ENCODE results near the gene TK1.

Gene TK1

DNA sequence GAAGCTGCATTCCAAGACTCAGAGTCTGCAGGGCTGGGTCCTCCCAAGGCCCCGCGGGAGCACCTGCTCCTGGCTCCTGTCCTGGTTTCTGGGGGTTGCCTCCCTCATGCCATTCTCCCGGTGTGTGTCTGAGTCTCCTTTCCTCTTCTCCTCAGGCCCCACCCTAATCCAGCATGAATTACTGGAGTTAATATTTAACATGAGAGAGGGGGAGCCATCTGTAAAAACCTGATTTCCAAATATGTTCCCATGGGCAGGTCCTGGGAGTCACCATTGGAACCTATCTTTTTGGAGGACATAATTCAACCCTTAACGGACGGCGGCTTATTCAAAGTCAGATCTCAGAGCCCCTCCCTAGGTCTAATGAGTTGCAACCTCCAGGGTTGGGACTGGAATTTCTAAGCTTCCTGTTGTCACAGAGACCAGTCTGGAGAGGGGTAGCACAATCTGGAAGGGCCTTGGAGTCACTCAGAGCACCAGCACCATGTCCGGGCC is 35.3 kb downstream of the TK1 start:
- Histone ChIP-seq H3K9me3 (ENCODE audit: control insufficient read depth in 2 of 2, low read length in 2 of 2) (no peaks in the 10 kb centered on the region), H3K27me3 (ENCODE audit: control insufficient read depth in 2 of 2, insufficient read depth in 2 of 2, low read length in 2 of 2) (no peaks in the 10 kb centered on the region), H3K27ac (ENCODE audit: low read depth in 2 of 2, low read length in 2 of 2) (peak overlapping the region; percentile 77 to 80), H3K4me3 (ENCODE audit: low read length in 2 of 2) (no peak overlapping the region), H3K4me1 (ENCODE audit: control insufficient read depth in 2 of 2, insufficient read depth in 2 of 2, low read length in 2 of 2) (peaks cover 42 to 43% of the 10 kb centered on the region in 2 donors), H3K36me3 (ENCODE audit: control insufficient read depth in 2 of 2, insufficient read depth in 2 of 2, low read length in 2 of 2) (no peaks in the 10 kb centered on the region), H3K9ac (ENCODE audit: low read depth in 1 of 2, low read length in 2 of 2) (peak overlapping the region in 1 of 2 donors; percentile 31)

DNA sequence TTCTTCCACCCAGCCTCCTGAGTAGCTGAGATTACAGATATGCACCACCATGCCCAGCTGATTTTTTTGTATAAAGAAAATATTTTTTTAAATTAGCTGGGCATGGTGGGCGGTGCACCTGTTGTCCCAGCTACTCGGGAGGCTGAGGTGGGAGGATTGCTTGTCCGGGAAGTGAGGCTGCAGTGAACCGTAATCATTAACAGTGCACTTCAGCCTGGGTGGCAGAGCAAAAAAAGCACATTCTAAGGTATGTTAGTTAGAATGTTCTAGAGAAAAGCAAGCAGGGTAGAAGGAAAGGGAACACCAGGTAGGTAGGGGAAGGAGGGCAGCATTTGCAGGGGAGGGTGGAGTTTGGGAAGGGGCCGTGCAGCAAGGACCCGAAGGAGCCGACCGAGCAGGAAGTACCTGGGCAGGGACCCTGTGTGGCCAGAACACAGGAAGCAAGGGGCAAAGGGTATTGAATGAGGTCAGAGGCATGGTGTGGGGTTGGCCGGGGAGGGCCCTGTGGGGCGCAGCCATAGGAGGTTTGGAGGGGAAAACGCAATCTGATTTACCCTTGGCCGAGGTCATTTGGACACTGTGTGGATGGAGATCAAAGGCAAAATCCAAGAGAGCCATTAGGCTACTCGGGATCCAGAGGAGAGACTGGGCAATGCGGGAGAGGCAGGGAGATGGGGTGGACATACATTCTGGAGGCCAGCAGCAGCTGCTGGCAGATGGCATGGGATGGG is 38.4 kb downstream of the TK1 start:
- Histone ChIP-seq H3K9me3 (ENCODE audit: control insufficient read depth in 2 of 2, low read length in 2 of 2) (no peaks in the 10 kb centered on the region), H3K36me3 (ENCODE audit: control insufficient read depth in 2 of 2, insufficient read depth in 2 of 2, low read length in 2 of 2) (no peaks in the 10 kb centered on the region), H3K4me1 (ENCODE audit: control insufficient read depth in 2 of 2, insufficient read depth in 2 of 2, low read length in 2 of 2) (peaks cover 59 to 60% of the 10 kb centered on the region in 2 donors), H3K27ac (ENCODE audit: low read depth in 2 of 2, low read length in 2 of 2) (peak overlapping the region in 1 of 2 donors; percentile 52), H3K4me3 (ENCODE audit: low read length in 2 of 2) (no peak overlapping the region), H3K9ac (ENCODE audit: low read depth in 1 of 2, low read length in 2 of 2) (peak overlapping the region; percentile 32 to 38), H3K27me3 (ENCODE audit: control insufficient read depth in 2 of 2, insufficient read depth in 2 of 2, low read length in 2 of 2) (no peaks in the 10 kb centered on the region)

DNA sequence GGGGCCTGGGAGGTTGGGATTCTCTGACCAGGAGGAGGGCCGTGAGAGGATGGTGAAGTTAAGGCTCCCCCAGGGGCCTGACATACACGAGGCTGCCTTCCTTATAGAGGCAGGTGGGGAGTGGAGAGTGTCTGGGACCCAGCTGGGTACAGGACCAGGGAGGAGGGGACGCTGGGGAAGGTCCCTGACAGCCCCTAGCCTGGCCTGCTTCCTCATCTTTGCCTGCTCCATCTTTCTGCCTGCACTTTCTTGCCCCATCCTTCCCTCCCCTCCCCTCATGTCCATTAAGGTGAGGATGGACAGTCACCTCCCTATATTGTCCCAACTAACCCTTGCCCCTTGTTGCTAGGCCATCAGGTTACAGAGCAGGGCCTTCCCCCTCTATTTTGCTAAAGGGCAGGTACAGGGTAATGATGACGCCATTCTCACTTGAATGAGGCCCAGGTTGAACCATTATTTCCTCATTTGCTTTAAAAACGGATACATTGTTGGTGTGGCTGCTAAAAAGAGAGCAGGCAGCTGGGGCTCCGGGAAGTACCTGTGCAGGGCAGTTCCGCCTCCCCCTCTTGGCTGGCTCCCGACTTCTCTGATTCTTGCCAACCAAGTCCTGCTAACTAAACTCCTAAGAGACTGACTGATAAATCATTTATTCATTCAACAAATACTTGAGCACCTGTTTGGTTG is 39.4 kb downstream of the TK1 start:
- peaks cover 60 to 61% of the 10 kb centered on the region in 2 donors for H3K4me1 ChIP-seq (ENCODE audit: control insufficient read depth in 2 of 2, insufficient read depth in 2 of 2, low read length in 2 of 2)
- H3K36me3 ChIP-seq (ENCODE audit: control insufficient read depth in 2 of 2, insufficient read depth in 2 of 2, low read length in 2 of 2) = no peaks in the 10 kb centered on the region
- H3K27ac ChIP-seq (ENCODE audit: low read depth in 2 of 2, low read length in 2 of 2) = peak overlapping the region; percentile 45 to 52
- H3K9me3 ChIP-seq (ENCODE audit: control insufficient read depth in 2 of 2, low read length in 2 of 2) = no peaks in the 10 kb centered on the region
- no peaks in the 10 kb centered on the region for H3K27me3 ChIP-seq (ENCODE audit: control insufficient read depth in 2 of 2, insufficient read depth in 2 of 2, low read length in 2 of 2)
- H3K9ac ChIP-seq (ENCODE audit: low read depth in 1 of 2, low read length in 2 of 2) = peak overlapping the region; percentile 44 to 56
- H3K4me3 ChIP-seq (ENCODE audit: low read length in 2 of 2) = no peak overlapping the region

DNA sequence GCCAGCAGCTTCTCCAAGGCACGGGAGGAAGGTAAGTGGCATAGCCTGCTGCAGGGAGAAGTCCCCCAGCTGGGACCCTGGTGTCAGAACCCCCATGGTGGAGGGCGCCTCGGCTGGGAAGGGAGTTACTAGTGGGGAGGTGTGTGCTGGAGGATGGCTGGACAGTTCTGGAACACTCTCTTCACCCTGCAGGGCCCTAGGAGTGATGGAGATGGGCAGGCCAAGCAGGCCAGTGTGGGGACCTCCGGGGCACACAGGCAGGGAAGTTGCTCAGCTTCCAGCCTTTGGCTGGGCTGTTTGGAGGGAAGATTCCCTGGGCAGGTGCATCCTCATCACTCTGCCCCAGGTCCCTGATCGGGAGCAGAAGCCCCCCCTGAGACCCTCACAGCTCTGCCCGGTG is 40.0 kb downstream of the TK1 start:
- no peak overlapping the region for H3K4me3 ChIP-seq (ENCODE audit: low read length in 2 of 2)
- peaks cover 62 to 63% of the 10 kb centered on the region in 2 donors for H3K4me1 ChIP-seq (ENCODE audit: control insufficient read depth in 2 of 2, insufficient read depth in 2 of 2, low read length in 2 of 2)
- no peaks in the 10 kb centered on the region for H3K9me3 ChIP-seq (ENCODE audit: control insufficient read depth in 2 of 2, low read length in 2 of 2)
- H3K27me3 ChIP-seq (ENCODE audit: control insufficient read depth in 2 of 2, insufficient read depth in 2 of 2, low read length in 2 of 2) = no peaks in the 10 kb centered on the region
- H3K9ac ChIP-seq (ENCODE audit: low read depth in 1 of 2, low read length in 2 of 2) = peak overlapping the region in 1 of 2 donors; percentile 56
- no peaks in the 10 kb centered on the region for H3K36me3 ChIP-seq (ENCODE audit: control insufficient read depth in 2 of 2, insufficient read depth in 2 of 2, low read length in 2 of 2)
- peak overlapping the region; percentile 45 to 52 for H3K27ac ChIP-seq (ENCODE audit: low read depth in 2 of 2, low read length in 2 of 2)

DNA sequence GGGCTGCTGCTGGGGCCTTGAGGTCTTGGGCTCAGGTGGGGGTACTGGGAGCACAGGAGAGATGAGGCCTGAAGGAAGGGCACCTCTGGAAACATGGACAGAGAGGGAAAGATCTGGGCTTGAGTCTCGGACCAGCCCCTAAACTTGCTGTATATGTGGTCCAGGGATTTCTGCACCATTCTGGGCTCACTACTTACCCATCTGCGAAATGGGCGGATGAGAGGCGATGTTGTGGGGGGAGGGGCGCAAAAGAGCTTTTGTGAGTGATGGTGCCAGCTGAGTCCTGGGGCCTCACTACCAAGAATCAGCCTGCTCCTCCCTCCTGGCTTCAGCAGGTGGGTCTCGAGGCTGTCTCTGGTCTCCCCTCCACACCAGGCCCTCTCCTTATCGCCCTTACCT is 40.4 kb downstream of the TK1 start:
- peaks cover 63% of the 10 kb centered on the region in 2 donors for H3K4me1 ChIP-seq (ENCODE audit: control insufficient read depth in 2 of 2, insufficient read depth in 2 of 2, low read length in 2 of 2)
- peak overlapping the region in 1 of 2 donors; percentile 52 for H3K27ac ChIP-seq (ENCODE audit: low read depth in 2 of 2, low read length in 2 of 2)
- no peaks in the 10 kb centered on the region for H3K36me3 ChIP-seq (ENCODE audit: control insufficient read depth in 2 of 2, insufficient read depth in 2 of 2, low read length in 2 of 2)
- no peaks in the 10 kb centered on the region for H3K27me3 ChIP-seq (ENCODE audit: control insufficient read depth in 2 of 2, insufficient read depth in 2 of 2, low read length in 2 of 2)
- H3K4me3 ChIP-seq (ENCODE audit: low read length in 2 of 2) = no peak overlapping the region
- H3K9ac ChIP-seq (ENCODE audit: low read depth in 1 of 2, low read length in 2 of 2) = no peak overlapping the region
- no peaks in the 10 kb centered on the region for H3K9me3 ChIP-seq (ENCODE audit: control insufficient read depth in 2 of 2, low read length in 2 of 2)

DNA sequence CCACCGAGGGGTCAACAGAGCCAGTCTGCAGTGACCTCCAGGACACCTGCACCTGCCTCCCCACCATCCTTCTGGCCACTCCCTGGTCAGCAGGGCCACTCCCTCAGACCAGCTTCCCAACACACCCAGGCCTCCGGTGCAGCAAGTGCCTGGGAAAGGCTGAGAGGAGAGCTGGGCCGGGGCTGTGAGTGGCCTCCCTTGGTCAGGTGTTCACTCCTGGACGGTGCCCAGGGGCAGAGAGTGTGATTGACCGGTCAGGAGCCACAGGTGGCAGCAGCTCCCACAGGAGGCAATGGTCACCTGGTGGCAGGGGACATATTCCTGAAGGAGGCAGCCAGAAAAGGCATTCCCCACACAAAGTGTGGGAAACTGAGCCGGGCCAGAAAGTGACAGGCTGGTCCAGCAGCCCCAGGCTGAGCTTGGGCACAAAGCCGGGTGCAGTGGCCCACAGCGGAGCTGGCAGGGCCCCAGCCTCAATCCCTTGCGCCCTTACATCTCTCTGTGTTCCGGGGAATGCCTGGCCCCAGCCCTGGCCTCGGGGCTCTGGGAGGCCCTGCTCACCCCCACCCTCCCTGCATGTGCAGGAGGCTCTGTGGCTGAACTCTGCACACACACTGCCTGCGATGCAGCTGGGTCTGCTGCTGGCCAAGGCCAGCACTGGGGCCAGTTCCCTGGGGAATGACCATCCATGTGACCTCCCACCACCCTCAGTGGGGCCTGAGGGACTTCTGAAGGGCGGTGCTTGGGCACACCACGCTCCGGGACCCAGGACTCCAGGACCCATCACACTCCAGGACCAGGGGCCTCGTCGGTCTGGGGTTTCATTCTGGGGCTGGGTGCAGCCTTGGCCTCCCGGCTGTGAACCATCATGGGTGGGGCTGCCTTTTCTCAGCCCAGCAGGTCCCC is 41.9 kb downstream of the TK1 start:
- H3K36me3 ChIP-seq (ENCODE audit: control insufficient read depth in 2 of 2, insufficient read depth in 2 of 2, low read length in 2 of 2) = no peaks in the 10 kb centered on the region
- peaks cover 58% of the 10 kb centered on the region in 2 donors for H3K4me1 ChIP-seq (ENCODE audit: control insufficient read depth in 2 of 2, insufficient read depth in 2 of 2, low read length in 2 of 2)
- peak overlapping the region; percentile 26 to 54 for H3K9ac ChIP-seq (ENCODE audit: low read depth in 1 of 2, low read length in 2 of 2)
- no peaks in the 10 kb centered on the region for H3K9me3 ChIP-seq (ENCODE audit: control insufficient read depth in 2 of 2, low read length in 2 of 2)
- H3K27ac ChIP-seq (ENCODE audit: low read depth in 2 of 2, low read length in 2 of 2) = peak overlapping the region; percentile 81 to 87
- peak overlapping the region in 1 of 2 donors; percentile 44 for H3K4me3 ChIP-seq (ENCODE audit: low read length in 2 of 2)
- H3K27me3 ChIP-seq (ENCODE audit: control insufficient read depth in 2 of 2, insufficient read depth in 2 of 2, low read length in 2 of 2) = no peaks in the 10 kb centered on the region

DNA sequence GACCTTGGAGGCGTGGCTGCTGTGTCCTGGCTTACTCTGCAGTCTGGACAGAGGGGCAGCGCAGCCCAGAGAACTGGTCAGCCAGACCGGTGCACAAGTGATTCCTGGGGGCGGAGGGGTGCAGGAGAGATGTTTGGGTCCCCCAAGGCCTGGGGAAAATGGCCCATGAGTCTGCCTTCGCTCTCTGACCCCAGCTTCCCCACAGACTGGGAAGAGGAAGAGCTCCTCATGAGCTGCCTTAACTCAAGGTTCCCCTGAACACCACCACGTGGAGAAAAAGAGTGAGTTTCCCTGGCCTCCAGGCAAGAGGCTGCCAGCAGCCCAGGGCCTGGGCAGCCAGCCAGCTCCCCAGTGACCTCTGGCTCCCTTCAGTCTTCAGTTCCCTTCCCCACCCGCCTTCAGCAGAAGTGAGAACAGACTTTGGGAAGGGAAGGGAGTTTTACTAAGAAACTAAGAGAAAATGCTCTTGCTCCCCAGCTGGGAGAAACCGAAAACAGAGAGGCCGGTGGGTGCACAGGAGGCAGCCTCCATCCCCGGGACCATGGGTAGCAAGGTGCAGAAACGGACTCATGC is 42.6 kb downstream of the TK1 start:
- peak overlapping the region; percentile 81 to 87 for H3K27ac ChIP-seq (ENCODE audit: low read depth in 2 of 2, low read length in 2 of 2)
- H3K9me3 ChIP-seq (ENCODE audit: control insufficient read depth in 2 of 2, low read length in 2 of 2) = no peaks in the 10 kb centered on the region
- peak overlapping the region; percentile 26 to 54 for H3K9ac ChIP-seq (ENCODE audit: low read depth in 1 of 2, low read length in 2 of 2)
- no peaks in the 10 kb centered on the region for H3K36me3 ChIP-seq (ENCODE audit: control insufficient read depth in 2 of 2, insufficient read depth in 2 of 2, low read length in 2 of 2)
- peak overlapping the region in 1 of 2 donors; percentile 44 for H3K4me3 ChIP-seq (ENCODE audit: low read length in 2 of 2)
- H3K27me3 ChIP-seq (ENCODE audit: control insufficient read depth in 2 of 2, insufficient read depth in 2 of 2, low read length in 2 of 2) = no peaks in the 10 kb centered on the region
- peaks cover 58 to 59% of the 10 kb centered on the region in 2 donors for H3K4me1 ChIP-seq (ENCODE audit: control insufficient read depth in 2 of 2, insufficient read depth in 2 of 2, low read length in 2 of 2)

DNA sequence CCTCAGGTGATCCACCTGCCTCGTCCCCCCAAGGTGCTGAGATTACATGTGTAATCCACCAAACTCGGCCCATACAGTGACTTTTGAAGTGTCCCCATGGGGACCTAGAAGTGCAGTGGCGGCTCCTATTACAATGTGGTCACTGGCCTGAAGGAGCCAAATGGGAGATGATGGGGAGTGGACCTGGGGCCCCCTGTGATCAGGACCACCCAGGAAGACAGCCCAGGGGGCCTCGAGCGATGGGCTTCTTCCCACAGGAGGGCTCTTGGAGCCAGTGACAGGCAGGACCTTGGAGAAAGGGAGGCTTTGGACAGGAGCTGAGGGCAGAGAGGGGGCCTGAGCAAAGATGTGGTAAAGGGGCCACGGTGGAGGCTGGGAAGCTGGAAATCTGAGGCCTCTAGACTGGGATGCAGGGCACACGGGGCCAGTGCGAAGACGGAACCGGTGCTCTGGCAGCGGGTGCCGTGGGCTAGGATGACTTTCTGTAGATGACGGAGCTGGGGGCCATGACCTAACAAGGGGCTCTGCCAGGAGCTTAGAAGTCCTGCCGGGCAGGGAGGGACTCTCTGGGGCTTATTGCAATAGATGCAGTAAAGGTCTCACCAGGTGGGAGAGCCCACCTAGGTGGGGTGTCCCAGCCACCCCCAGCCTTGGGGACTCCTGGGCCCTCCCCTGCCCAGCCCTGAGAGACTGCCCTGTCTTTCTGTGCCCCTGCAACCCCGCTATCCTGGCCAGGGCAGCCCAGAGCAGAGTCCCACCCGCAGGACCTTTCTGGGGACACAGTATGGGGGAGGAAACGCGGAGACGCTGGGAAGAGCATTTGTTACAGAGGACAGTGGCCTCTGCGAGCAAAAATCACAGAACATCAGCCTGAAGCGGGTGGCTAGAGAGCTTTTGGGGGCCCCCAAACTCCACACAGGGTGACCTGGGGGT is 43.4 kb downstream of the TK1 start:
- Histone ChIP-seq H3K36me3 (ENCODE audit: control insufficient read depth in 2 of 2, insufficient read depth in 2 of 2, low read length in 2 of 2) (no peaks in the 10 kb centered on the region), H3K4me3 (ENCODE audit: low read length in 2 of 2) (no peak overlapping the region), H3K27ac (ENCODE audit: low read depth in 2 of 2, low read length in 2 of 2) (peak overlapping the region; percentile 81 to 87), H3K4me1 (ENCODE audit: control insufficient read depth in 2 of 2, insufficient read depth in 2 of 2, low read length in 2 of 2) (peaks cover 54 to 55% of the 10 kb centered on the region in 2 donors), H3K9me3 (ENCODE audit: control insufficient read depth in 2 of 2, low read length in 2 of 2) (no peaks in the 10 kb centered on the region), H3K9ac (ENCODE audit: low read depth in 1 of 2, low read length in 2 of 2) (peak overlapping the region; percentile 3 to 54), H3K27me3 (ENCODE audit: control insufficient read depth in 2 of 2, insufficient read depth in 2 of 2, low read length in 2 of 2) (no peaks in the 10 kb centered on the region)
